ENCODE measurements around the gene EXOC6B. TPM values are rescaled to one million over a fixed set of nuclear protein-coding genes. Genes with fewer than 3 reads are reported as not detected.
A peak's percentile ranks its signal among the peaks of the same experiment; 100 is the strongest.

Gene EXOC6B
- total RNA-seq, 6 experiments from 2014 or later: 7.8 to 15.1 (median 9.1) TPM

GRCh38 chr2:72162574-72162973 lies 663.3 kb downstream of the EXOC6B start:
- TF ChIP-seq POLR2A (IDR thresholded peaks at IDR 0.05): no peak
- TF ChIP-seq CTCF (IDR thresholded peaks at IDR 0.05): no peak
- intact Hi-C loops (cut with DNase I): no loop called here
- ATAC-seq (no peak), DNase-seq (no peak)
- Histone ChIP-seq H3K4me3 (no peak overlapping the region), H3K36me3 (no peaks in the 10 kb centered on the region), H3K4me1 (no peaks in the 10 kb centered on the region), H3K27ac (no peak overlapping the region), H3K9me3 (no peaks in the 10 kb centered on the region), H3K27me3 (no peaks in the 10 kb centered on the region)
- 68% methylated on average over 5 of the region's 5 CpGs for WGBS (ENCODE audit: insufficient coverage, low coverage, low lambda C conversion rate, missing lambda C conversion rate)

GRCh38 chr2:72159211-72159993 lies 666.4 kb downstream of the EXOC6B start:
- no peak for ATAC-seq
- no peaks in the 10 kb centered on the region for H3K27me3 ChIP-seq
- intact Hi-C loops (cut with DNase I): loop anchor here in 1 of 2 donors (10.0 kb wide), 2 partner anchors 355 to 615 kb away; no protein-coding TSS in a partner anchor
- H3K4me3 ChIP-seq: no peak overlapping the region
- WGBS (ENCODE audit: insufficient coverage, low coverage, low lambda C conversion rate, missing lambda C conversion rate): 86% methylated on average over 10 of the region's 12 CpGs
- no peaks in the 10 kb centered on the region for H3K4me1 ChIP-seq
- H3K27ac ChIP-seq: no peak overlapping the region
- TF ChIP-seq CTCF (IDR thresholded peaks at IDR 0.05): no peak
- no peak for TF ChIP-seq POLR2A (IDR thresholded peaks at IDR 0.05)
- H3K9me3 ChIP-seq: no peaks in the 10 kb centered on the region
- no peak for DNase-seq
- H3K36me3 ChIP-seq: no peaks in the 10 kb centered on the region

GRCh38 chr2:72157871-72158771 lies 667.7 kb downstream of the EXOC6B start:
- no CpG with 5 or more reads among the region's 8 CpGs for WGBS (ENCODE audit: insufficient coverage, low coverage, low lambda C conversion rate, missing lambda C conversion rate)
- DNase-seq: no peak
- intact Hi-C loops (cut with DNase I): loop anchor here in 1 of 2 donors (10.0 kb wide), 2 partner anchors 353 to 613 kb away; no protein-coding TSS in a partner anchor

More at GRCh38 chr2:72157871-72158771, 667.7 kb downstream of the EXOC6B start:
- Histone ChIP-seq H3K27me3 (no peaks in the 10 kb centered on the region), H3K27ac (no peak overlapping the region), H3K4me3 (no peak overlapping the region), H3K36me3 (no peaks in the 10 kb centered on the region), H3K9me3 (no peaks in the 10 kb centered on the region), H3K4me1 (no peaks in the 10 kb centered on the region)
- peak in 1 of 4 donors; percentile 12 for ATAC-seq
- TF ChIP-seq CTCF (IDR thresholded peaks at IDR 0.05) (no peak), POLR2A (IDR thresholded peaks at IDR 0.05) (no peak)
